SK-N-SH (cell line): ENCODE results near the gene ZNF462. TPM values are rescaled to one million over a fixed set of nuclear protein-coding genes. Genes with fewer than 3 reads are reported as not detected.

Source experiments
- CTCF ChIA-PET: fragments of 300-600, 350-600 bp; formaldehyde crosslinking; extraction: SDS; loops from one replicate; lab custom pipeline; 2021; lab: Yijun Ruan, JAX
- POLR2A ChIA-PET: fragments of 350-600 bp; sonication (Branson Sonifier 250); formaldehyde crosslinking; extraction: SDS; loops from one replicate; lab custom pipeline; 2020; ENCODE audit warnings: antibody characterized with exemption, inconsistent platforms; lab: Yijun Ruan, JAX
- DNase-seq: peaks from one replicate; pipeline ENCODE4 v3.0.0; 2012
- H2AFZ ChIP-seq: fragments of 200-600 bp; sonication (generic); 2 replicates; pipeline ENCODE4 v1.8.1; 2016; ENCODE audit warnings: antibody characterized with exemption, mild to moderate bottlenecking, low read depth
- H3F3A ChIP-seq: fragments of 200-600 bp; sonication (generic); replicated peaks from 2 replicates; pipeline ENCODE3; 2016; ENCODE audit warnings: antibody characterized with exemption, mild to moderate bottlenecking; ENCODE audit not compliant: insufficient read depth
- H3K27ac ChIP-seq, 2 experiments: fragments of 200-500 bp in 1 of 2; fragments of 200-600 bp in 1 of 2; sonication (Bioruptor generic) in 1 of 2; sonication (generic), shearing (Covaris generic) in 1 of 2; 2 replicates each; pipeline versions ENCODE4 v1.5.1 to v1.6.1; 2014 to 2016; ENCODE audit warnings: low read depth in 2 of 2, inconsistent platforms in 1 of 2, low read length in 1 of 2, mild to moderate bottlenecking in 1 of 2, mixed read lengths in 1 of 2
- H3K27me3 ChIP-seq: fragments of 200-600 bp; sonication (generic), shearing (Covaris generic); 2 replicates; pipeline ENCODE4 v1.6.1; 2016; ENCODE audit warnings: mixed run types; ENCODE audit not compliant: insufficient read depth
- H3K36me3 ChIP-seq, 2 experiments: fragments of 200-500 bp in 1 of 2; fragments of 200-600 bp in 1 of 2; sonication (Bioruptor generic) in 1 of 2; sonication (generic) in 1 of 2; replicated peaks in 1 of 2; 2 replicates each; pipeline versions ENCODE3 to v1.5.1; 2014 to 2016; ENCODE audit warnings: low read length in 1 of 2, mild to moderate bottlenecking in 1 of 2; ENCODE audit not compliant: insufficient read depth in 2 of 2, control insufficient read depth in 1 of 2
- H3K4me1 ChIP-seq, 2 experiments: fragments of 200-500 bp in 1 of 2; fragments of 200-600 bp in 1 of 2; sonication (Bioruptor generic) in 1 of 2; sonication (generic), shearing (Covaris generic) in 1 of 2; 2 replicates each; pipeline versions ENCODE4 v1.5.1 to v1.6.1; 2014 to 2016; ENCODE audit warnings: low read depth in 1 of 2, low read length in 1 of 2, mixed run types in 1 of 2; ENCODE audit not compliant: insufficient read depth in 2 of 2, control insufficient read depth in 1 of 2
- H3K4me2 ChIP-seq: fragments of 200-600 bp; sonication (generic), shearing (Covaris generic); 2 replicates; pipeline ENCODE4 v1.6.1; 2017; ENCODE audit warnings: mixed run types
- H3K4me3 ChIP-seq, 2 experiments: fragments of 200-500 bp in 1 of 2; fragments of 200-600 bp in 1 of 2; sonication (Bioruptor generic) in 1 of 2; sonication (generic), shearing (Covaris generic) in 1 of 2; 2 replicates each; pipeline versions ENCODE4 v1.5.1 to v1.8.1; 2014 to 2016; ENCODE audit warnings: low read depth in 2 of 2, inconsistent platforms in 1 of 2, low read length in 1 of 2, mild to moderate bottlenecking in 1 of 2, mixed read lengths in 1 of 2, moderate library complexity in 1 of 2
- H3K79me2 ChIP-seq: fragments of 200-600 bp; sonication (generic); 2 replicates; pipeline ENCODE4 v1.8.1; 2017; ENCODE audit warnings: mild to moderate bottlenecking; ENCODE audit not compliant: insufficient read depth
- H3K9ac ChIP-seq: fragments of 200-600 bp; sonication (generic); 2 replicates; pipeline ENCODE4 v1.6.1; 2017; ENCODE audit warnings: mixed run types
- H3K9me2 ChIP-seq: fragments of 200-600 bp; sonication (generic); 2 replicates; pipeline ENCODE4 v1.6.1; 2017; ENCODE audit warnings: mixed run types
- H3K9me3 ChIP-seq: fragments of 200-600 bp; sonication (generic); 2 replicates; pipeline ENCODE4 v1.6.1; 2017; ENCODE audit warnings: mixed run types, mild to moderate bottlenecking, moderate library complexity
- H4K20me1 ChIP-seq: fragments of 200-600 bp; sonication (generic); 2 replicates; pipeline ENCODE4 v1.6.1; 2017; ENCODE audit warnings: mild to moderate bottlenecking, mixed run types; ENCODE audit not compliant: insufficient read depth
- CHD2 ChIP-seq: fragments of 150-350 bp; IDR thresholded peaks from 2 replicates; pipeline ENCODE4 v1.6.1; 2018; ENCODE audit warnings: low read length; ENCODE audit not compliant: partially characterized antibody
- ELF1 ChIP-seq: IDR thresholded peaks from 2 replicates; pipeline ENCODE4 v1.4.0; 2012
- EP300 ChIP-seq, 2 experiments: IDR thresholded peaks; 2 replicates each; pipeline versions ENCODE4 v1.4.0 to v1.6.1; 2012; ENCODE audit warnings: borderline replicate concordance in 1 of 2, low read depth in 1 of 2, low read length in 1 of 2
- EZH2phosphoT487 ChIP-seq: fragments of 200-600 bp; sonication (generic); IDR thresholded peaks from 2 replicates; pipeline ENCODE4 v1.6.1; 2017; ENCODE audit warnings: low read depth, mixed run types, mild to moderate bottlenecking, antibody characterized with exemption, moderate library complexity, borderline replicate concordance
- FOXJ3 ChIP-seq: sonication (generic); formaldehyde crosslinking; IDR thresholded peaks from 2 replicates; pipeline ENCODE4 v1.5.1; 2020; ENCODE audit warnings: mild to moderate bottlenecking, missing genetic modification reagents
- GABPA ChIP-seq: IDR thresholded peaks from 2 replicates; pipeline ENCODE4 v1.4.0; 2012; ENCODE audit warnings: low read depth, mild to moderate bottlenecking
- GATA2 ChIP-seq: sonication (generic); formaldehyde crosslinking; IDR thresholded peaks from 2 replicates; pipeline ENCODE4 v1.5.0; 2020; ENCODE audit warnings: mild to moderate bottlenecking, missing genetic modification reagents
- MEF2A ChIP-seq: IDR thresholded peaks from 2 replicates; pipeline ENCODE4 v1.4.0; 2012; ENCODE audit warnings: low read depth, borderline replicate concordance
- MXI1 ChIP-seq: IDR thresholded peaks from 2 replicates; pipeline ENCODE4 v1.6.1; 2012; ENCODE audit warnings: mild to moderate bottlenecking, low read depth, low read length, improper control_type of control experiment
- NFIC ChIP-seq: IDR thresholded peaks from 2 replicates; pipeline ENCODE4 v1.4.0; 2012; ENCODE audit warnings: borderline replicate concordance
- NRF1 ChIP-seq: IDR thresholded peaks from 2 replicates; pipeline ENCODE4 v1.6.1; 2012; ENCODE audit warnings: low read depth, mild to moderate bottlenecking, low read length
- POLR2AphosphoS5 ChIP-seq: IDR thresholded peaks from 2 replicates; pipeline ENCODE4 v1.6.1; 2012; ENCODE audit warnings: low read depth, low read length
- RAD21 ChIP-seq: IDR thresholded peaks from 2 replicates; pipeline ENCODE4 v1.6.1; 2012; ENCODE audit warnings: mild to moderate bottlenecking, low read length
- RCOR1 ChIP-seq: fragments of 150-350 bp; IDR thresholded peaks from 2 replicates; pipeline ENCODE4 v1.6.1; 2017; ENCODE audit warnings: antibody characterized with exemption, low read length
- RFX5 ChIP-seq: IDR thresholded peaks from 2 replicates; pipeline ENCODE4 v1.6.1; 2012; ENCODE audit warnings: mild to moderate bottlenecking, improper control_type of control experiment, low read length
- RXRA ChIP-seq: IDR thresholded peaks from 2 replicates; pipeline ENCODE4 v1.4.0; 2012; ENCODE audit warnings: low read depth, mild to moderate bottlenecking, borderline replicate concordance
- TAF1 ChIP-seq: IDR thresholded peaks from 2 replicates; pipeline ENCODE4 v1.6.1; 2012; ENCODE audit warnings: low read depth, mild to moderate bottlenecking, low read length, moderate library complexity, borderline replicate concordance
- TCF12 ChIP-seq: IDR thresholded peaks from 2 replicates; pipeline ENCODE4 v1.4.0; 2012
- YY1 ChIP-seq: IDR thresholded peaks from 2 replicates; pipeline ENCODE4 v1.4.0; 2012; ENCODE audit warnings: low read depth, mild to moderate bottlenecking
- WGBS: methylation state at CpG from one replicate; pipeline ENCODE4 v1.1.6; 2017; ENCODE audit warnings: low lambda C conversion rate; 5-methylcytosine and 5-hydroxymethylcytosine counted together
- polyA plus RNA-seq, 3 experiments: library from polyadenylated mRNA; depleted of rRNA; stranded (reverse); fragments of >200 nt; gene quantifications; 2 replicates each; pipeline ENCODE4 v1.2.3, GENCODE V29; 2012
- TF ChIP-seq, protein P1 (sequence below): IDR thresholded peaks from 2 replicates; pipeline ENCODE4; 2012
- TF ChIP-seq, protein P2 (sequence below): IDR thresholded peaks from 2 replicates; pipeline ENCODE4 v1.4.0; 2012; ENCODE audit warnings: low read depth

Gene ZNF462
- polyA plus RNA-seq, 1 of the 3 experiments (the other 2 are of a cell fraction) = 5.2 TPM

DNA sequence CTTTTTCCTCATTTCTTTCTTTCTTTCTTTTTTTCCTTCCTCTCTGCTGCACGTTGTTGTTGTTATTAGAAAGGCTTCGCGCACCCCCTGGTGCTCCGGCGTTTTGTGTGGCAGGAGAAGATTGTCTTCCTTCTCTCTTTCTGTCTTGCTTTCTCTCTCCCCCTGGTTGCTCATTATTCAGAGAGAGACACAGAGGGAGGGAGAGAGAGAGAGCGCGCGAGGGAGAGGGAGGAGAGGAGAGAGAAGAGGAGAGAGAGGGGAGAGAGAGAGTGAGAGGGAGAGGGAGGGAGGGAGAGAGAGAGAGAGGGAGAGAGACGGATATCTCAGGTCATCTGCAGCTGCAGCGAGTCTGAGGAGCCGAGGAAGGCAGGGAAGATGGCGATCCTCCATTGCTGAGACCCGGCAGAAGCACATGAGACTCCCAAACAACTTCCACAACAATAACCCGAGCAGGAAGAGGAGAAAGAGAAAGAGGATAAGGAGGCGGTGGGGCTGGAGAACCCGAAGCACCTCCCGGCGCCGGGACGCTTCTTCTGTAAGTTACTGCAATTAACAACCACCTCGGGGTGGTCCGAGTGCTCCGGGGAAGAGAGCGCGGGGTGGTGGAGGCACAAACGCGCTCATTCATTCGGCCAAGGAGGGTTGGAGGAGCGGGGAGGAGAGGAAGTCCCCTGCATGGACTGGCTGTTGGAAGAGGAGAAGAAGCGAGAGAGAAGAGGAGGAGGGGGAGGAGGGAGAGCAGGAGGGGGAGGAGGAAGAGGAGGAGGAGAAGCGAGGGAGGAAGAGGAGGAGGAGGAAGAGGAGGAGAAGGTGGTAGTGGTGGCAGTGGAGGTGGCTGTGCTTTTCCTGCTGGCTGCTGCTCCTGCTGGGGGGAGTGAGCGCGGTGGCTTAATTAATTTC is at the start of gene ZNF462 (continued):
- TF ChIP-seq, protein P1, sequence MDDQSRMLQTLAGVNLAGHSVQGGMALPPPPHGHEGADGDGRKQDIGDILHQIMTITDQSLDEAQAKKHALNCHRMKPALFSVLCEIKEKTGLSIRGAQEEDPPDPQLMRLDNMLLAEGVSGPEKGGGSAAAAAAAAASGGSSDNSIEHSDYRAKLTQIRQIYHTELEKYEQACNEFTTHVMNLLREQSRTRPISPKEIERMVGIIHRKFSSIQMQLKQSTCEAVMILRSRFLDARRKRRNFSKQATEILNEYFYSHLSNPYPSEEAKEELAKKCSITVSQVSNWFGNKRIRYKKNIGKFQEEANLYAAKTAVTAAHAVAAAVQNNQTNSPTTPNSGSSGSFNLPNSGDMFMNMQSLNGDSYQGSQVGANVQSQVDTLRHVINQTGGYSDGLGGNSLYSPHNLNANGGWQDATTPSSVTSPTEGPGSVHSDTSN = no peak
- TF ChIP-seq RCOR1 = no peak
- no peak for TF ChIP-seq TCF12
- TF ChIP-seq FOXJ3 = no peak
- TF ChIP-seq YY1 = peak; percentile 79
- TF ChIP-seq RAD21 = peak; percentile 68
- no peak; the same call in 1 of the 2 replicates for TF ChIP-seq RFX5
- peak; percentile 43 for TF ChIP-seq CHD2
- TF ChIP-seq GATA2 = no peak; the same call in 1 of the 2 replicates
- no peak for TF ChIP-seq NFIC
- TF ChIP-seq POLR2AphosphoS5 = no peak; the same call in 1 of the 2 replicates
- peak; percentile 8 for TF ChIP-seq TAF1
- no peak; the same call in 1 of the 2 replicates for TF ChIP-seq ELF1

DNA sequence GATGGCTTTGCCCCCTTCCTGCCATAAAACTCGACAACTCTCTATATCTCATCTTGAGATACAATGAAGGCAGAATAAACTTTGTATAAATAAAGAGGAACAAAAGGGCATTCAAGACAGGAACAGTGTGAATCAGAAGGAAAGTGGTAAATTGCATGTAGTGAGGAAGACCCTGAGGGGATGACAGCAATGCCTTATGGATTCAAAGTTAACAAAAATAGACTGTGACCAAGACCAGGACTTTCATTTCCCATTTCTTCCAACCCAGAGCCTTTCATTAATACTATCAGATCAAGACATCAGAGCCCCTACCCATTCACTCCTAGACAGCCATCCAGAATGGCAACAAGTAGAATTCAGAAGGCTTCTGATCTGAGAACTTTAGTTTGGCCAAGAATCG is 46.4 kb upstream of the ZNF462 start:
- Histone ChIP-seq H3K4me2 (no peak overlapping the region), H3K27me3 (no peaks in the 10 kb centered on the region), H4K20me1 (no peaks in the 10 kb centered on the region), H3K4me1 (no peaks in the 10 kb centered on the region), H2AFZ (no peak overlapping the region), H3K27ac (no peak overlapping the region), H3K4me3 (no peak overlapping the region), H3K9me2 (no peaks in the 10 kb centered on the region), H3K36me3 (no peaks in the 10 kb centered on the region), H3K9ac (no peak overlapping the region), H3K79me2 (no peaks in the 10 kb centered on the region), H3K9me3 (no peaks in the 10 kb centered on the region), H3F3A (no peaks in the 10 kb centered on the region)
- POLR2A ChIA-PET = no interaction called here
- no peak for DNase-seq
- WGBS = 4% methylated on average over 2 of the region's 2 CpGs
- no peak for TF ChIP-seq RFX5
- TF ChIP-seq NRF1 = no peak
- no peak for TF ChIP-seq GABPA
- TF ChIP-seq RXRA = no peak
- no peak for TF ChIP-seq GATA2
- no peak for TF ChIP-seq CHD2
- no peak for TF ChIP-seq EZH2phosphoT487
- no peak for TF ChIP-seq RAD21
- no peak for TF ChIP-seq EP300 (IDR thresholded peaks at IDR 0.05; ENCODE audit: borderline replicate concordance in 1 of 2, low read depth in 1 of 2, low read length in 1 of 2)
- TF ChIP-seq, protein P1 = no peak
- TF ChIP-seq YY1 = no peak
- TF ChIP-seq MEF2A = no peak
- TF ChIP-seq MXI1 = no peak
- TF ChIP-seq, protein P2, sequence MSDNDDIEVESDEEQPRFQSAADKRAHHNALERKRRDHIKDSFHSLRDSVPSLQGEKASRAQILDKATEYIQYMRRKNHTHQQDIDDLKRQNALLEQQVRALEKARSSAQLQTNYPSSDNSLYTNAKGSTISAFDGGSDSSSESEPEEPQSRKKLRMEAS = no peak
- CTCF ChIA-PET = no interaction called here
